ENCODE results near the gene WDR48.

Gene WDR48

GRCh38 chr3:39065197-39065596, 13.4 kb downstream of the WDR48 start:
- no peak for DNase-seq

- no peak for DNase-seq
Observed at GRCh38 chr3:39067286-39067685, 15.5 kb downstream of the WDR48 start.

- no peak for DNase-seq
Observed at GRCh38 chr3:39068556-39068955, 16.7 kb downstream of the WDR48 start.

DNA sequence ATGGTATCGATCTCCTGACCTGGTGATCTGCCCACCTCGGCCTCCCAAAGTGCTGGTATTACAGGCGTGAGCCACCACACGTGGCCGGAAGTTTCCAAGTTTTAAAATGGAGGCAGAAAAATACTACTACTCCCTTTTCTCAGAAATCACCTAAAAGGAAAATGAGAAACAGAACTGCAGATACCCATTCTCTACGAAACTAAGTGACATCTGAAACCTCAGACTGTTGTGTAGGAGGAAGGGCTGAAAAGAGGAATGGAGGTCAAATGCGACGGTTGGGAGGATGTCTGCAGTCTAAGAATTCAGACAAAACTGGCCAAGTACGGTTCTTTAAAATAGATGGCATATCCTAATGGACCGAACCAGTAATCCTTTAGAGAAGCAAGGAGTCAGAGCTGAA, 24.1 kb downstream of the WDR48 start:
- no peak for DNase-seq

DNA sequence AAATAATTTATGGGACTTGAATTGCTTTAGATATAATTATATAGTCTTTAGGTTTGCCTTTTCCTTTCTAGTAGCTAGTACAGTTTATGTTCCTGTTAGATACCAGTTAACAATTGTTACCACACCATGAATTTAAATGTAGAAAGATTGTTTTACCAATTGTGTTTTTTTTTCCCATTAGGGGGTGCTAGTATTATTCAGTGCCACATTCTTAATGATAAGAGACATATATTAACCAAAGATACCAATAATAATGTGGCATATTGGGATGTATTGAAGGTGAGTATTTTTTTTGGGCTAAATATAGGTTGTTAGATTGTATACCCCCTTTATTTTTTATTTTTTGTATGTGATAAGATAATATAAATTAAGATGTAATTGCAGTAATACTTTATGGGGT, 27.7 kb downstream of the WDR48 start:
- no peak for DNase-seq

- no peak for DNase-seq
Observed at GRCh38 chr3:39080026-39080425, 28.2 kb downstream of the WDR48 start.

DNA sequence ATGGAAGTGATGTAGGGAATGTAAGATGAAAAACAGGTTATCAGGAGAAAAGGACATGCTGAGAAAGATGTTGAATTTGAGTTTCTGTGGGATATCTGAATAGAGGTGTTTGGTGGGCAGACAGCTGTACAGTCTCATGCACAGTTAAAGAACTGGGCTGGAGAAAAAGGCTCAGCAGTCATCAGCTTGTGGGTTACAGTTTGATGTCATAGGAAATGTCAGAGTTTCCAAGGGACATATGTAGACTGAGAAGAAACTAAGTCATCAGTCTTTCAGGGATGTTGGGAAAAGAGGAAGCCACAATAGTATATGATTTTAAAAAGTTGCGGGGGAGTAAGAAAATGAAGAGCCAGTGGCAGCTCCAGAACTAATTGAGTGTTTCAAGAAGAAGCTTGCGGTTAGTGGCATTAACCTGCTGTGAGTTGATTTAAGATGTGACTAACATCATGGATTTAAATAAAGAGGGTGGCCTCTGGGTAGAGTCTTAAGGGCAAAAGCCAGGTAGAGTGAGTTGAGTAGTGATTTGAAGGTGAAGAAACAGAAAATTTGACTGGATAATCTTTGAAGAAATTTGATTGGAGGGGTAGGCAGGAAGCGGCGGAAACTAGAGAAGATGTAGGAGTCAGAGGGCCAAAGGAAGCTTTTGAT, 31.0 kb downstream of the WDR48 start:
- no peak for DNase-seq

DNA sequence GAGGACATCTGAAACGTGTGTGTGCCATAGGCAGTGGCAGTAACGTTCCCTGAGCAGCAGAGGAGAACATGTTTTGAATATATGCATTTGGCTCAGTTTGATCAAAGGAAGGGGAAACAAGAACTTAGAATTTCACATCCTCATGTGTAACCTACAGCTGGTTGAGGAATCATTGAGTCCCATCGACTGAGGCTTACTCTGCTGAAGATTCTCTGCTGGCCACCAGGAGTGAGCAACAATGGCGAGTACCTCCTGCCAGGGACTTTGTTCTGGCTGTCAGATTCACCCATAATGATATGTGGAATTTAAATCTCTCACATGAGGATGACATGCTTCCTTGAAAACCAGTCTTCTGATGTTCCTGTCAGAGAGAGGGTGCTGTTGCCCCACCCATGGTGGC, 34.3 kb downstream of the WDR48 start:
- DNase-seq: no peak

- DNase-seq: no peak
Observed at GRCh38 chr3:39088456-39088855, 36.6 kb downstream of the WDR48 start.

GRCh38 chr3:39088889-39089288, 37.1 kb downstream of the WDR48 start:
- DNase-seq: no peak

- DNase-seq: no peak
Observed at GRCh38 chr3:39090922-39091321, 39.1 kb downstream of the WDR48 start.

- DNase-seq: no peak
Observed at GRCh38 chr3:39094851-39095677, 43.2 kb downstream of the WDR48 start.

DNA sequence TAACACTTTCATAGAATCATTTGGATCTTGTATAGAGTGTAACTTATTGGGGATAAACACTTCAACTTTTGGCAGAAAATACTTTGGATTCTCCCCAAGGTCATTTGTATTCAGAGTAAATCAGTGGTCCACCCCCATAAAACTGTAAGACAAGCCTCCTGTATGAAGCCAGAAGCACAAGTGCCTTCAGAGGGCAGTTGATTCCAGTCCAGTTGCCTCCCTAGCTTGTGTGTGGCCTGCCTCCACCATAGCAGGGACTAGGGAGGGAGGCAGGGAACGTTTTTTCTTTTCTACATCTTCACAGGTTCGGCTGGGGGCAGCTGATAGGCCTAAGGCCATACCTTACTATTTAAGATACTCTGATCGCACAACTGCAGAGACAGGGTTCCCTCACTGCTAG, 44.0 kb downstream of the WDR48 start:
- DNase-seq: no peak

DNA sequence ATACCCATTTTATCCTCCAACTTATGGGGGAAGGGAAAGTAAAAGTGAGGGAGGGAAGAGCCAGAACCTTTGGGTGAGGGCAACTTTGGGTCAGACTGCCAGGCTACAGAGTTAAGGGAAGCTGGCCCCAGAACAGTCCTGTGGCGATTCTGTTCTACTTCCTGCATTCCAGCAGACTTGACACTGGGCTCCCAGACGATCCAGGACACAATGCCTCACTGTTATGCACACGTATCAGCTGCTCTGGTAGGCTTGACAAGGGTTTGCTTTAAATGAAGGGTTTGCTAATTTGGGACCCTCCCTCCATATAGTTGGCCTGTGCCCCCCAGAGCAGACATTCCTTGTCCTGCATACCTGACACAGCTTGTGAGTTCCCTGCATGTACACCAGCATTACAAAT, 45.0 kb downstream of the WDR48 start:
- no peak for DNase-seq

- DNase-seq: no peak
Observed at GRCh38 chr3:39097716-39098472, 46.1 kb downstream of the WDR48 start.

- DNase-seq: no peak
Observed at GRCh38 chr3:39098473-39099000, 46.7 kb downstream of the WDR48 start.

DNA sequence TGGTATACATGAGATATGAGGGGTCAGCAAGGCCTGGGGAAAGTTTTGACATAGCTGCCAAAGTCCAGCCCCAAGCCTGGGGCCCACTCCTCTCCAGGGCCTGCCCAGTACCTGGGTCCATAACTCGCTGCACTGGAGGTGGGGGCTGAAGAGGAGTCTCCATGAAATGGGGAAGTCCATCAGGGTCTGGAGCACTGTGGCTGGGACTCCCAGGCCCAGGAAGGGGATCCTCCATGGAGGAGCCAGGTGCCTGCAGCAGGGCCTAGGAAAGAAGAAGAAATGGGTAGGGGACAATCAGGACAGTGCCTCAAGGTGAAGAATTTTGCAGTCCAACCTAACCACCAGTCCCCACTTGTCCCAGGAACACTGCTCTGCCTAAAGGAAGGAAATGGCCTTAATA, 47.4 kb downstream of the WDR48 start:
- no peak for DNase-seq

DNA sequence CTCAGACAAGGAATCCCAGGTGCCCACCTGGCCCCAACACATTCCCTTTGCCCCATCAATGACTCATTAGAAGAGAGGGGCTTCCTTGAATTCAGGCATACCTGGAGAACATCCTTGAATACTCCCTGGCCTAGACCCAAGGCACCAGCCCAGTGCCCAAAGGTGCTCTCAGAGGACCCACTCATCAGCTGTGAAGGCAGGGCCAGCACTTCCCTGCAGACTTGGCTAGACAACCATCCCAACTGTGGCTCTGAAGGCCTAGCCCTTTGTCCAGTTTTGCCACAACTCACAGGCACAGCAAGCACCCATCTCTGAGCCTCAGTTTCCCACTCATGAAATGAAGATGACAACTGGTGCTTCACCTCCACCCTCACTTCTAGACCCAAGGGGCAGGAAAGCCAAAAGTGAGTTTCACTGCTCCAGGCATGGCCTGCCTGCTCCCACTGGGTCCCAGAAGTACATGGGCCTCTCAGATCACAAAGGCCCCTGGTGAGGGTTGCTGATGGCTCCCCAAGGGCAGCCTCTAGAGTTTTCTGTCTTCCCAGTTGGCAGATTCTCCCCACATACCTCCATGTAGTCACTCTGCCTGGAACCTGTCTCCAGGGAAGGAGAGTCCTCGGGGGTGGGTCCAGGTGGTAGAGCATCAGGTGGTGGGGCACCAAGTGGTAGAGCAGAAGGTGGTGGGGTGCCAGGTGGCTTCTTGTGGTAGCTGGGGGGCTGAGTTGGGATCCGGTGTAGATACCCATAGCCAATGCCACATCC, 48.1 kb downstream of the WDR48 start:
- DNase-seq: no peak

DNA sequence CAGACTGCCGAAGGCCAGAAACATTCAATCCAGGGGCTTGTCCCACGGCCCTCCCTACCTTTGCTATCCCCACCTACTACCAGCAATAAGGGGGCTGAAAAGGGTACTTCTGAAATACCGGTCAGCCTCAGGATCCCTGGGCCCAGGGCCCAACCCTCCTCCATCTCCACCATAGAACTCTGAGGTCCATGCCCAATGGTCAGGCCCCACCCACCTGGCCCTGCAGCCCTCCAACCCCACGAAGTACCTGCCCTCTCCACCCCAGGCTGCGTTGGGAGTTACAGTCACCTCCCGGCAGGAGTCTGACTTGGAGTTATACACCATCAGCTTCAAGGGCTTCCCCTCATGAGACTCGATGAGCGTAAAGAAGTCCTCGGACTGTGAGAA, 48.7 kb downstream of the WDR48 start:
- DNase-seq: no peak

DNA sequence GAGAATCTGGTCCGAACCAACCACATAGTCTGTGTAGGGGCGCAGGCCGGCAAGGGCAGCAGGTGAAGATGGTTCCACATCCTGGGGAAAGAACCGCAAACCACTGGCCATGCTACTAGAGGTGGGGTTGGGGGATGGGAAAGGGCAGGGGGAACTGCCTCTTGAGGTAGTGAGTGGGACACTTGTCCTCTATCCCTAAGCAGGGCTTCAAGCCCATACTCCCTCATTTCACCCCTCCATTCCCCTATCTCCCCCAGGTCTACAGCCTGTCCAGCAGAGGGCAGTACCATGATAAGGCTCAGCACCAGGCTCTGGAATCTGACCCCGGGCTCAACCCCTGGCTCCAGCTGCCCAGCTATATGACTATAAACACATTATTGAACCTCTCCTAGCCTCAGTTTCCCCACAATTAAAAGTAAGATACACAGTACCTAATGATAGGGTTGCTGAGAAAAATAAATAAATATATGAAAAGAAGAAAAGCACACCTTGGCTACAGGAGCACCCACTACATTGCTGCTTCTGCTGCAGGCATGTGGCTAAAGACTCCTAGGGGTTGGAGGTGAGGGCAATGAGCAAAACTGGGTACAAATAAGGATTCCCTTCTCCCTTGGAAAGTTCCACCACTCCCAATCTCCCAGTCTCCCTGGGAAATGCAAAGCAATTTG, 49.3 kb downstream of the WDR48 start:
- DNase-seq: no peak

DNA sequence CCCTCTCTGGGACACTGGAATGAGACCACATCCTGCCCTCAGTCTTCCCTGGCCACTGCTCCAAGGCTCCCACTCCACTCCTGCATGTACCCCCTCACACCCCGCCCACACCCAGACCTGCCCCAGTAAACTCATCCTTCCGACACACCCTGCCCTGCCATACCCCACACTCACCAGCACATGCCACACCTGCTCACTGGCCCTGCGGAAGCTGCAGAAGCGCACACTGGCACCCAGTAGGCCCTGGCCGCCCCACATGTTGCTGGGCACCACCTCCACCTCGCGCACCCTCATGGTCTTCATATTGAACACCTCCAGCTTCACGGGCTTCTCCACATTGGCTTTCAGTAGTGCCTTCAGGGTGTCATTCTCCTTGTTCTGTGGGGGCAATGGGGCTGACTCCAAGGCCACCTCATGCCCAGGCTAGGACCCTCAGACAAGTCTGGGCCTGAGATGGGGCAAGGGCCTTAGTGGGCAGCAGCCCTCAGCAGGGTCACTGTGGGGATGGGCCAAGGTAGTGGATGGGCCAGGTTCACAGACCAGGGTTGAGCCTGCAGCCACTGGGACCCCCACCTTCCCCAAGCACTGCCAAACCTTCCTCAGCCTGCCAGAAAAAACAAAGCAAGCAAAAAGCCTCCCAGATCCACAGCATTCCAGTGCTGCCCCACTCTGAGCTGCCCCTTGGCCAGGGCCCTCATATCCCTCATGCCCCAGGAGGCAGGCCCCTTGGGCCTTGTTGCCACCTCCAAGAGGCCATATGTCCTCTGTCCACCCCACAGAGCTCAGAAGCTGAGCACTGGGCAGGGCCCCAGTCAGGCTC, 50.9 kb downstream of the WDR48 start:
- DNase-seq: no peak

DNA sequence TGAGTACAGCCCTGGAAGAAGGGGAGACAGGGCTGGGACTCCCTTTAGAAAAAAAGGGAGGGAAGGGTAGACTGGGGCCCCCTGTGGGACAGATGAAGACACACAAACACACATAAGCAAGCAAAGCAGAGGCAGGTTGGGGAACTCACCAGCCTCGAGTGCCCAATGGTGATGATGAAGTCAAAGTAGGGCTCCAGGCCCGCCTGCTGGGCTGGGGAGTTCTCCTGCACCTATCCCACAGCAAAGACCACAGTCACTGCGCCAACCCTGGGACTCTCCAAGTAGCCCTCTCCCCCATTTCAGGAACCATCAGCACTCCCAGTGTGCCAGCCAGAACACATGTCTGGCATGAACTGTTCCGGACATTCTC, 51.5 kb downstream of the WDR48 start:
- DNase-seq: no peak
